Endodermal cell (in vitro differentiated cells): Measurements from ENCODE around the gene CWH43. TPM values are rescaled to one million over a fixed set of nuclear protein-coding genes. Genes with fewer than 3 reads are reported as not detected.
"Not testable (repeated sequence)": the region's sequence is repeated elsewhere in the genome, so short reads cannot be mapped to it uniquely, and the experiment has no call there.

ENCODE experiments used
- DNase-seq: peaks from one replicate; pipeline ENCODE4 v3.0.0-alpha.2; 2017
- H3K27ac ChIP-seq: 2 replicates; pipeline ENCODE4 v1.5.1; 2013; ENCODE audit warnings: mild to moderate bottlenecking, low read depth, low read length, moderate library complexity
- H3K27me3 ChIP-seq: 2 replicates; pipeline ENCODE4 v1.6.1; 2013; ENCODE audit warnings: mild to moderate bottlenecking, low read length, moderate library complexity; ENCODE audit not compliant: insufficient read depth, control insufficient read depth, poor library complexity, severe bottlenecking
- H3K36me3 ChIP-seq: 2 replicates; pipeline ENCODE4 v1.7.0; 2013; ENCODE audit warnings: mild to moderate bottlenecking, low read length, moderate library complexity; ENCODE audit not compliant: control insufficient read depth, insufficient read depth
- H3K4me1 ChIP-seq: one replicate; pipeline ENCODE4 v1.7.0; 2013; ENCODE audit warnings: low read length; ENCODE audit not compliant: control insufficient read depth, insufficient read depth
- H3K4me3 ChIP-seq: 2 replicates; pipeline ENCODE4 v1.5.1; 2013; ENCODE audit warnings: mild to moderate bottlenecking, low read length, moderate library complexity
- H3K9ac ChIP-seq: 2 replicates; pipeline ENCODE4 v1.6.1; 2013; ENCODE audit warnings: mild to moderate bottlenecking, low read length, moderate library complexity; ENCODE audit not compliant: poor library complexity, severe bottlenecking; ENCODE audit errors: extremely low read depth
- H3K9me3 ChIP-seq: 2 replicates; pipeline ENCODE4 v1.6.1; 2013; ENCODE audit warnings: mild to moderate bottlenecking, low read length, moderate library complexity; ENCODE audit not compliant: control insufficient read depth
- H3K27ac Mint-ChIP-seq: 2 replicates; pipeline ENCODE4 v1.8.0; 2020; ENCODE audit warnings: mixed read lengths
- H3K27me3 Mint-ChIP-seq: 2 replicates; pipeline ENCODE4 v1.8.0; 2021; ENCODE audit warnings: mild to moderate bottlenecking, mixed read lengths; ENCODE audit not compliant: insufficient read depth
- H3K36me3 Mint-ChIP-seq: 2 replicates; pipeline ENCODE4 v1.8.0; 2020; ENCODE audit warnings: low read depth, mixed read lengths
- H3K4me1 Mint-ChIP-seq: 2 replicates; pipeline ENCODE4 v1.8.0; 2020; ENCODE audit warnings: mixed read lengths
- H3K4me3 Mint-ChIP-seq: 2 replicates; pipeline ENCODE4 v1.8.0; 2020; ENCODE audit warnings: mild to moderate bottlenecking, moderate library complexity, mixed read lengths
- H3K9me3 Mint-ChIP-seq: 2 replicates; pipeline ENCODE4 v1.8.0; 2020; ENCODE audit warnings: mild to moderate bottlenecking, mixed read lengths
- WGBS, 2 experiments: methylation state at CpG; one replicate each; pipeline versions ENCODE4 v1.1.5 to v1.1.7; 2013; ENCODE audit warnings: missing lambda C conversion rate in 2 of 2, mixed read lengths in 1 of 2; ENCODE audit not compliant: insufficient coverage in 1 of 2, insufficient read length in 1 of 2; 5-methylcytosine and 5-hydroxymethylcytosine counted together
- total RNA-seq, 2 donors: library from RNA; stranded (reverse); fragmentation: NEBNext Ultra II Directional in 1 of 2; extraction: Animal tissue kit (Norgen Biotek cat#: 25700) in 1 of 2; gene quantifications; 2 replicates in 1 of 2; 3 replicates in 1 of 2; pipeline ENCODE4 v1.2.1, GENCODE V29; 2021
- TF ChIP-seq, protein P1 (sequence below): fragments of 200-600 bp; sonication (generic); conservative IDR thresholded peaks from 2 replicates; pipeline ENCODE4 v1.5.0; 2021; ENCODE audit warnings: antibody characterized with exemption, mild to moderate bottlenecking

Gene CWH43
- total RNA-seq, 2 donors from 2014 or later: not detected

GRCh38 chr4:49063670-49064069 is 77.6 kb downstream of the CWH43 start:
- Mint-ChIP-seq H3K27me3 (no peaks in the 10 kb centered on the region), H3K4me3 (no peak overlapping the region), H3K9me3 (peaks cover 81% of the 10 kb centered on the region), H3K27ac (no peak overlapping the region), H3K4me1 (no peaks in the 10 kb centered on the region), H3K36me3 (no peaks in the 10 kb centered on the region)
- Histone ChIP-seq H3K36me3 (no peaks in the 10 kb centered on the region), H3K9me3 (peaks cover 66% of the 10 kb centered on the region), H3K4me1 (no peaks in the 10 kb centered on the region), H3K27ac (no peak overlapping the region), H3K4me3 (no peak overlapping the region), H3K27me3 (no peaks in the 10 kb centered on the region), H3K9ac (no peak overlapping the region)
- WGBS, 2 experiments: 36 to 42% methylated on average over 2 of the region's 2 CpGs
- DNase-seq: no peak
- TF ChIP-seq, protein P1, sequence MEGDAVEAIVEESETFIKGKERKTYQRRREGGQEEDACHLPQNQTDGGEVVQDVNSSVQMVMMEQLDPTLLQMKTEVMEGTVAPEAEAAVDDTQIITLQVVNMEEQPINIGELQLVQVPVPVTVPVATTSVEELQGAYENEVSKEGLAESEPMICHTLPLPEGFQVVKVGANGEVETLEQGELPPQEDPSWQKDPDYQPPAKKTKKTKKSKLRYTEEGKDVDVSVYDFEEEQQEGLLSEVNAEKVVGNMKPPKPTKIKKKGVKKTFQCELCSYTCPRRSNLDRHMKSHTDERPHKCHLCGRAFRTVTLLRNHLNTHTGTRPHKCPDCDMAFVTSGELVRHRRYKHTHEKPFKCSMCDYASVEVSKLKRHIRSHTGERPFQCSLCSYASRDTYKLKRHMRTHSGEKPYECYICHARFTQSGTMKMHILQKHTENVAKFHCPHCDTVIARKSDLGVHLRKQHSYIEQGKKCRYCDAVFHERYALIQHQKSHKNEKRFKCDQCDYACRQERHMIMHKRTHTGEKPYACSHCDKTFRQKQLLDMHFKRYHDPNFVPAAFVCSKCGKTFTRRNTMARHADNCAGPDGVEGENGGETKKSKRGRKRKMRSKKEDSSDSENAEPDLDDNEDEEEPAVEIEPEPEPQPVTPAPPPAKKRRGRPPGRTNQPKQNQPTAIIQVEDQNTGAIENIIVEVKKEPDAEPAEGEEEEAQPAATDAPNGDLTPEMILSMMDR: no peak

DNA sequence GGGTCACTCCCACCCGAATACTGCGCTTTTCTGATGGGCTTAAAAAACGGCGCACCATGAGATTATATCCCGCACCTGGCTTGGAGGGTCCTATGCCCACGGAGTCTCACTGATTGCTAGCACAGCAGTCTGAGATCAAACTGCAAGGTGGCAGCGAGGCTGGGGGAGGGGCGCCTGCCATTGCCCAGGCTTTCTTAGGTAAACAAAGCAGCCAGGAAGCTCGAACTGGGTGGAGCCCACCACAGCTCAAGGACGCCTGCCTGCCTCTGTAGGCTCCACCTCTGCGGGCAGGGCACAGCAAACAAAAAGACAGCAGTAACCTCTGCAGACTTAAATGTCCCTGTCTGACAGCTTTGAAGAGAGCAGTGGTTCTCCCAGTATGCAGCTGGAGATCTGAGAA is 86.1 kb downstream of the CWH43 start:
- H3K9me3 ChIP-seq, H3K9ac ChIP-seq, H3K4me1 ChIP-seq, H3K4me3 ChIP-seq, H3K36me3 ChIP-seq, DNase-seq, H3K27me3 ChIP-seq, H3K27ac ChIP-seq, H3K36me3 Mint-ChIP-seq, H3K27ac Mint-ChIP-seq, H3K27me3 Mint-ChIP-seq, H3K4me1 Mint-ChIP-seq, H3K4me3 Mint-ChIP-seq: not testable (repeated sequence)
- 76% methylated on average over 11 of the region's 11 CpGs; no CpG with 5 or more reads in 1 of the 2 experiments for WGBS, 2 experiments
- peaks cover 80% of the 10 kb centered on the region for H3K9me3 Mint-ChIP-seq

DNA sequence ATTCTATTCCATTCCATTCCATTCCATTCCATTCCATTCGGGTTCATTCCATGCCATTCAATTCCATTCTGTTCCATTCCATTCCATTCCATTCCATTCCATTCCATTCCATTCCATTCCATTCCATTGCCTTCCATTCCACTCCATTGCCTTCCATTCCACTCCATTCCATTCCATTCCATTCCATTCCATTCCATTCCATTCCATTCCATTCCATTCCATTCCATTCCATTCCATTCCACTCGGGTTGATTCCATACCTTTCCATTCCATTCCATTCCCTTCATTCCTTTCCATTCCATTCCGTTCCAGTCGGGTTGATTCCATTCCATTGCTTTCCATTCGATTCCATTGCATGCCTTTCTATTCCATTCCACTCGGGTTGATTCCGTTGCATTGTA is 105.8 kb downstream of the CWH43 start:
- H3K36me3 ChIP-seq, H3K27me3 ChIP-seq, DNase-seq, H3K4me1 ChIP-seq, H3K4me3 Mint-ChIP-seq, H3K27me3 Mint-ChIP-seq, H3K4me1 Mint-ChIP-seq, H3K9ac ChIP-seq, H3K27ac Mint-ChIP-seq, H3K27ac ChIP-seq: not testable (repeated sequence)
- peak overlapping the region; percentile 69 for H3K4me3 ChIP-seq
- H3K9me3 Mint-ChIP-seq: peaks cover 73% of the 10 kb centered on the region
- H3K36me3 Mint-ChIP-seq: peaks cover 22% of the 10 kb centered on the region
- H3K9me3 ChIP-seq: peaks cover 71% of the 10 kb centered on the region
- WGBS, 2 experiments: 65 to 69% methylated on average over 7 of the region's 7 CpGs

- not testable (repeated sequence) for H3K4me3 Mint-ChIP-seq, H3K36me3 ChIP-seq, H3K9ac ChIP-seq, H3K27me3 ChIP-seq, H3K27ac ChIP-seq, H3K27me3 Mint-ChIP-seq, DNase-seq, H3K4me1 ChIP-seq, H3K4me1 Mint-ChIP-seq, H3K27ac Mint-ChIP-seq
- peak overlapping the region; percentile 69 for H3K4me3 ChIP-seq
- peaks cover 74% of the 10 kb centered on the region for H3K9me3 Mint-ChIP-seq
- H3K9me3 ChIP-seq: peaks cover 71% of the 10 kb centered on the region
- 62 to 67% methylated on average over 10 of the region's 11 CpGs for WGBS, 2 experiments
- peaks cover 28% of the 10 kb centered on the region for H3K36me3 Mint-ChIP-seq
Observed at GRCh38 chr4:49092608-49093135, 106.6 kb downstream of the CWH43 start.

- Mint-ChIP-seq H3K27me3 (peaks cover 10% of the 10 kb centered on the region), H3K9me3 (peaks cover 78% of the 10 kb centered on the region), H3K36me3 (peaks cover 52% of the 10 kb centered on the region)
- not testable (repeated sequence) for H3K27ac Mint-ChIP-seq, H3K4me3 Mint-ChIP-seq, H3K27ac ChIP-seq, H3K36me3 ChIP-seq, DNase-seq, H3K4me1 Mint-ChIP-seq, H3K4me1 ChIP-seq, H3K27me3 ChIP-seq, H3K9ac ChIP-seq
- 70 to 77% methylated on average over 11 of the region's 11 CpGs for WGBS, 2 experiments
- peaks cover 65% of the 10 kb centered on the region for H3K9me3 ChIP-seq
- peak overlapping the region; percentile 68 for H3K4me3 ChIP-seq
Observed at GRCh38 chr4:49096215-49096614, 110.1 kb downstream of the CWH43 start.

DNA sequence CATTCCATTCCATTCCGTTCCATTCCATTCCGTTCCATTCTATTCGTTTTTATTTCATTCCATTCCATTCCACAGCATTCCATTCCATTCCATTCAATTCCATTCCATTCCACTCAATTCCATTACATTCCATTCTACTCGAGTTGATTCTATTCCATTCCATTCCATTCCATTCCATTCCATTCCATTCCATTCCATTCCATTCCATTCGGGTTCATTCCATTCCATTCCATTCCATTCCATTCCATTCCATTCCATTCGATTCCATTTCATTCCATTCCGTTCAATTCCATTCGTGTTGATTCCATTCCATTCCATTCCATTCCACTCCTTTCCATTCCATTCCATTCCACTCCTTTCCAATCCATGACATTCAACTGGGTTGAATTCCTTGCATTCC is 110.6 kb downstream of the CWH43 start:
- H3K27me3 ChIP-seq, H3K27ac Mint-ChIP-seq, DNase-seq, H3K36me3 ChIP-seq, H3K4me3 Mint-ChIP-seq, H3K27ac ChIP-seq, H3K4me1 Mint-ChIP-seq, H3K4me1 ChIP-seq, H3K9ac ChIP-seq: not testable (repeated sequence)
- peaks cover 78% of the 10 kb centered on the region for H3K9me3 Mint-ChIP-seq
- Histone ChIP-seq H3K4me3 (peak overlapping the region; percentile 68), H3K9me3 (peaks cover 61% of the 10 kb centered on the region)
- H3K36me3 Mint-ChIP-seq: peaks cover 50% of the 10 kb centered on the region
- WGBS, 2 experiments: 52 to 64% methylated on average over 7 to 8 of the region's 8 CpGs
- H3K27me3 Mint-ChIP-seq: peaks cover 10% of the 10 kb centered on the region
